ENCODE results near the gene RPL14.

DNA sequence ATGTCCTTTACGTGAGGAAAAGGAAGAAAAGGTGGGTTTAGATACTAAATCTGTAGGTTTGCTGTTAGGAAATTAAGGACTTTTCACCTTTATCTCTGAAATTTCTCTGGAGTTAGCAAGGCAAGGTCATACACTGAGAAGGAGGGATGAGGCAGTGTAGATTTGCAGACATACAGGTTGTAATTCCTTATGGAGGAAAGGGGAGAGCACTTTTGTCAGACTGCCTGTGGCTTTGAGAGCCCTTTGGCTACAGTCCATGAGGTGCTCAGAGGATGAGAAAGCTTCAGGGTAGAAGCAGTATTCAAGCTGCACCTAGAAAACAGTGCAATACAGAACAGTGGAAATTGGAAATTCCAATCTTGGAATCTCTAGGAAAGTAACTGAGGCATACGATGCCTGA, 8.3 kb downstream of the RPL14 start:
- no peak for TF ChIP-seq POLR2AphosphoS2 (conservative IDR thresholded peaks at IDR 0.05; ENCODE audit: low read length)
- TF ChIP-seq, protein P1, sequence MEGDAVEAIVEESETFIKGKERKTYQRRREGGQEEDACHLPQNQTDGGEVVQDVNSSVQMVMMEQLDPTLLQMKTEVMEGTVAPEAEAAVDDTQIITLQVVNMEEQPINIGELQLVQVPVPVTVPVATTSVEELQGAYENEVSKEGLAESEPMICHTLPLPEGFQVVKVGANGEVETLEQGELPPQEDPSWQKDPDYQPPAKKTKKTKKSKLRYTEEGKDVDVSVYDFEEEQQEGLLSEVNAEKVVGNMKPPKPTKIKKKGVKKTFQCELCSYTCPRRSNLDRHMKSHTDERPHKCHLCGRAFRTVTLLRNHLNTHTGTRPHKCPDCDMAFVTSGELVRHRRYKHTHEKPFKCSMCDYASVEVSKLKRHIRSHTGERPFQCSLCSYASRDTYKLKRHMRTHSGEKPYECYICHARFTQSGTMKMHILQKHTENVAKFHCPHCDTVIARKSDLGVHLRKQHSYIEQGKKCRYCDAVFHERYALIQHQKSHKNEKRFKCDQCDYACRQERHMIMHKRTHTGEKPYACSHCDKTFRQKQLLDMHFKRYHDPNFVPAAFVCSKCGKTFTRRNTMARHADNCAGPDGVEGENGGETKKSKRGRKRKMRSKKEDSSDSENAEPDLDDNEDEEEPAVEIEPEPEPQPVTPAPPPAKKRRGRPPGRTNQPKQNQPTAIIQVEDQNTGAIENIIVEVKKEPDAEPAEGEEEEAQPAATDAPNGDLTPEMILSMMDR (IDR thresholded peaks at IDR 0.05): no peak
- TF ChIP-seq, protein P2, sequence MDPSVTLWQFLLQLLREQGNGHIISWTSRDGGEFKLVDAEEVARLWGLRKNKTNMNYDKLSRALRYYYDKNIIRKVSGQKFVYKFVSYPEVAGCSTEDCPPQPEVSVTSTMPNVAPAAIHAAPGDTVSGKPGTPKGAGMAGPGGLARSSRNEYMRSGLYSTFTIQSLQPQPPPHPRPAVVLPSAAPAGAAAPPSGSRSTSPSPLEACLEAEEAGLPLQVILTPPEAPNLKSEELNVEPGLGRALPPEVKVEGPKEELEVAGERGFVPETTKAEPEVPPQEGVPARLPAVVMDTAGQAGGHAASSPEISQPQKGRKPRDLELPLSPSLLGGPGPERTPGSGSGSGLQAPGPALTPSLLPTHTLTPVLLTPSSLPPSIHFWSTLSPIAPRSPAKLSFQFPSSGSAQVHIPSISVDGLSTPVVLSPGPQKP (IDR thresholded peaks at IDR 0.05; ENCODE audit: low read depth, low read length): no peak
- no peak for TF ChIP-seq CEBPB (IDR thresholded peaks at IDR 0.05)
- TF ChIP-seq, protein P3, sequence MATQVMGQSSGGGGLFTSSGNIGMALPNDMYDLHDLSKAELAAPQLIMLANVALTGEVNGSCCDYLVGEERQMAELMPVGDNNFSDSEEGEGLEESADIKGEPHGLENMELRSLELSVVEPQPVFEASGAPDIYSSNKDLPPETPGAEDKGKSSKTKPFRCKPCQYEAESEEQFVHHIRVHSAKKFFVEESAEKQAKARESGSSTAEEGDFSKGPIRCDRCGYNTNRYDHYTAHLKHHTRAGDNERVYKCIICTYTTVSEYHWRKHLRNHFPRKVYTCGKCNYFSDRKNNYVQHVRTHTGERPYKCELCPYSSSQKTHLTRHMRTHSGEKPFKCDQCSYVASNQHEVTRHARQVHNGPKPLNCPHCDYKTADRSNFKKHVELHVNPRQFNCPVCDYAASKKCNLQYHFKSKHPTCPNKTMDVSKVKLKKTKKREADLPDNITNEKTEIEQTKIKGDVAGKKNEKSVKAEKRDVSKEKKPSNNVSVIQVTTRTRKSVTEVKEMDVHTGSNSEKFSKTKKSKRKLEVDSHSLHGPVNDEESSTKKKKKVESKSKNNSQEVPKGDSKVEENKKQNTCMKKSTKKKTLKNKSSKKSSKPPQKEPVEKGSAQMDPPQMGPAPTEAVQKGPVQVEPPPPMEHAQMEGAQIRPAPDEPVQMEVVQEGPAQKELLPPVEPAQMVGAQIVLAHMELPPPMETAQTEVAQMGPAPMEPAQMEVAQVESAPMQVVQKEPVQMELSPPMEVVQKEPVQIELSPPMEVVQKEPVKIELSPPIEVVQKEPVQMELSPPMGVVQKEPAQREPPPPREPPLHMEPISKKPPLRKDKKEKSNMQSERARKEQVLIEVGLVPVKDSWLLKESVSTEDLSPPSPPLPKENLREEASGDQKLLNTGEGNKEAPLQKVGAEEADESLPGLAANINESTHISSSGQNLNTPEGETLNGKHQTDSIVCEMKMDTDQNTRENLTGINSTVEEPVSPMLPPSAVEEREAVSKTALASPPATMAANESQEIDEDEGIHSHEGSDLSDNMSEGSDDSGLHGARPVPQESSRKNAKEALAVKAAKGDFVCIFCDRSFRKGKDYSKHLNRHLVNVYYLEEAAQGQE (IDR thresholded peaks at IDR 0.05): no peak
- TF ChIP-seq, protein P4, sequence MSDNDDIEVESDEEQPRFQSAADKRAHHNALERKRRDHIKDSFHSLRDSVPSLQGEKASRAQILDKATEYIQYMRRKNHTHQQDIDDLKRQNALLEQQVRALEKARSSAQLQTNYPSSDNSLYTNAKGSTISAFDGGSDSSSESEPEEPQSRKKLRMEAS (IDR thresholded peaks at IDR 0.05): no peak
- TF ChIP-seq, protein P5, sequence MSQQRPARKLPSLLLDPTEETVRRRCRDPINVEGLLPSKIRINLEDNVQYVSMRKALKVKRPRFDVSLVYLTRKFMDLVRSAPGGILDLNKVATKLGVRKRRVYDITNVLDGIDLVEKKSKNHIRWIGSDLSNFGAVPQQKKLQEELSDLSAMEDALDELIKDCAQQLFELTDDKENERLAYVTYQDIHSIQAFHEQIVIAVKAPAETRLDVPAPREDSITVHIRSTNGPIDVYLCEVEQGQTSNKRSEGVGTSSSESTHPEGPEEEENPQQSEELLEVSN (IDR thresholded peaks at IDR 0.05; ENCODE audit: borderline replicate concordance, low read depth): no peak
- TF ChIP-seq, protein P6, sequence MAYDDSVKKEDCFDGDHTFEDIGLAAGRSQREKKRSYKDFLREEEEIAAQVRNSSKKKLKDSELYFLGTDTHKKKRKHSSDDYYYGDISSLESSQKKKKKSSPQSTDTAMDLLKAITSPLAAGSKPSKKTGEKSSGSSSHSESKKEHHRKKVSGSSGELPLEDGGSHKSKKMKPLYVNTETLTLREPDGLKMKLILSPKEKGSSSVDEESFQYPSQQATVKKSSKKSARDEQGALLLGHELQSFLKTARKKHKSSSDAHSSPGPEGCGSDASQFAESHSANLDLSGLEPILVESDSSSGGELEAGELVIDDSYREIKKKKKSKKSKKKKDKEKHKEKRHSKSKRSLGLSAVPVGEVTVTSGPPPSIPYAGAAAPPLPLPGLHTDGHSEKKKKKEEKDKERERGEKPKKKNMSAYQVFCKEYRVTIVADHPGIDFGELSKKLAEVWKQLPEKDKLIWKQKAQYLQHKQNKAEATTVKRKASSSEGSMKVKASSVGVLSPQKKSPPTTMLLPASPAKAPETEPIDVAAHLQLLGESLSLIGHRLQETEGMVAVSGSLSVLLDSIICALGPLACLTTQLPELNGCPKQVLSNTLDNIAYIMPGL (CRISPR knock-in tag; IDR thresholded peaks at IDR 0.05; ENCODE audit: borderline replicate concordance): no peak
- TF ChIP-seq, protein P7, sequence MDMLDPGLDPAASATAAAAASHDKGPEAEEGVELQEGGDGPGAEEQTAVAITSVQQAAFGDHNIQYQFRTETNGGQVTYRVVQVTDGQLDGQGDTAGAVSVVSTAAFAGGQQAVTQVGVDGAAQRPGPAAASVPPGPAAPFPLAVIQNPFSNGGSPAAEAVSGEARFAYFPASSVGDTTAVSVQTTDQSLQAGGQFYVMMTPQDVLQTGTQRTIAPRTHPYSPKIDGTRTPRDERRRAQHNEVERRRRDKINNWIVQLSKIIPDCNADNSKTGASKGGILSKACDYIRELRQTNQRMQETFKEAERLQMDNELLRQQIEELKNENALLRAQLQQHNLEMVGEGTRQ (IDR thresholded peaks at IDR 0.05): no peak
- no peak for TF ChIP-seq BHLHE40 (IDR thresholded peaks at IDR 0.05; ENCODE audit: low read depth, low read length)
- TF ChIP-seq MYC (IDR thresholded peaks at IDR 0.05; ENCODE audit: borderline replicate concordance, low read length): no peak
- no peak for TF ChIP-seq POLR2A (IDR thresholded peaks at IDR 0.05; ENCODE audit: low read length)
- TF ChIP-seq SMC3 (IDR thresholded peaks at IDR 0.05): no peak
